Fibroblast of lung (primary cell): ENCODE measurements around the gene LPGAT1. TPM values are rescaled to one million over a fixed set of nuclear protein-coding genes. Genes with fewer than 3 reads are reported as not detected.

ENCODE experiments used
- DNase-seq, 2 donors: peaks; one replicate each; pipeline versions ENCODE4 v3.0.0 to v3.0.0-alpha.2; 2010; ENCODE audit warnings: low read depth in 2 of 2
- H2AFZ ChIP-seq: 2 replicates; pipeline ENCODE4 v1.5.1; 2012; ENCODE audit warnings: low read length, control low read depth, inconsistent platforms
- H3K27ac ChIP-seq: 2 replicates; pipeline ENCODE4 v1.5.1; 2011; ENCODE audit warnings: low read length, control low read depth; ENCODE audit not compliant: insufficient read depth
- H3K27me3 ChIP-seq: 2 replicates; pipeline ENCODE4 v1.5.1; 2011; ENCODE audit warnings: mild to moderate bottlenecking, low read length; ENCODE audit not compliant: control insufficient read depth, insufficient read depth
- H3K36me3 ChIP-seq: 2 replicates; pipeline ENCODE4 v1.5.1; 2011; ENCODE audit warnings: low read length; ENCODE audit not compliant: control insufficient read depth, insufficient read depth
- H3K4me1 ChIP-seq: 2 replicates; pipeline ENCODE4 v1.5.1; 2011; ENCODE audit warnings: low read length; ENCODE audit not compliant: control insufficient read depth, insufficient read depth; ENCODE audit errors: extremely low read depth
- H3K4me2 ChIP-seq: 2 replicates; pipeline ENCODE4 v1.5.1; 2011; ENCODE audit warnings: low read length, control low read depth; ENCODE audit not compliant: insufficient read depth; ENCODE audit errors: extremely low read depth
- H3K4me3 ChIP-seq, 4 experiments: fragments of 200-600 bp in 1 of 4; sonication (generic) in 1 of 4; replicated peaks in 1 of 4; 2 replicates each; pipeline ENCODE4 v1.5.1; 2011 to 2016; ENCODE audit warnings: low read length in 4 of 4, low read depth in 3 of 4, mild to moderate bottlenecking in 3 of 4, control low read depth in 2 of 4, inconsistent platforms in 1 of 4, mixed read lengths in 1 of 4; ENCODE audit not compliant: insufficient read depth in 1 of 4; ENCODE audit errors: control extremely low read depth in 1 of 4
- H3K79me2 ChIP-seq: 2 replicates; pipeline ENCODE4 v1.5.1; 2012; ENCODE audit warnings: mild to moderate bottlenecking, low read length, inconsistent platforms; ENCODE audit not compliant: control insufficient read depth, insufficient read depth
- H3K9ac ChIP-seq: 2 replicates; pipeline ENCODE4 v1.5.1; 2011; ENCODE audit warnings: mild to moderate bottlenecking, low read length, control low read depth; ENCODE audit not compliant: insufficient read depth
- H3K9me3 ChIP-seq: 2 replicates; pipeline ENCODE4 v1.5.1; 2012; ENCODE audit warnings: low read depth, low read length; ENCODE audit not compliant: control insufficient read depth, insufficient read depth
- H4K20me1 ChIP-seq: 2 replicates; pipeline ENCODE4 v1.5.1; 2011; ENCODE audit warnings: low read length; ENCODE audit not compliant: control insufficient read depth, insufficient read depth; ENCODE audit errors: extremely low read depth
- CTCF ChIP-seq, 2 donors: IDR thresholded peaks in 1 of 2; conservative IDR thresholded peaks in 1 of 2; 1 replicate in 1 of 2; 2 replicates in 1 of 2; pipeline ENCODE4 v1.5.1; 2011 to 2012; ENCODE audit warnings: low read length in 2 of 2, control low read depth in 1 of 2, inconsistent platforms in 1 of 2, low read depth in 1 of 2, mild to moderate bottlenecking in 1 of 2
- EZH2 ChIP-seq: IDR thresholded peaks from 2 replicates; pipeline ENCODE4 v1.5.1; 2012; ENCODE audit warnings: low read length, control low read depth, mild to moderate bottlenecking; ENCODE audit errors: missing control alignments
- polyA plus RNA-seq, 2 donors: library from polyadenylated mRNA; depleted of rRNA in 1 of 2; stranded (reverse) in 1 of 2; unstranded in 1 of 2; fragments of >200 nt; gene quantifications; 2 replicates each; pipeline ENCODE4 v1.2.1, GENCODE V29; 2011 to 2012; ENCODE audit warnings: missing spikeins in 1 of 2
- total RNA-seq: library from RNA; depleted of rRNA; stranded (reverse); fragments of >200 nt; gene quantifications from 2 replicates; pipeline ENCODE4 v1.2.1, GENCODE V29; 2014

The LPGAT1 gene
- total and polyA plus RNA-seq, 2 donors (not counting 1 experiment from before 2014, with no cell fraction given): 20.7 to 34.7 TPM

DNA sequence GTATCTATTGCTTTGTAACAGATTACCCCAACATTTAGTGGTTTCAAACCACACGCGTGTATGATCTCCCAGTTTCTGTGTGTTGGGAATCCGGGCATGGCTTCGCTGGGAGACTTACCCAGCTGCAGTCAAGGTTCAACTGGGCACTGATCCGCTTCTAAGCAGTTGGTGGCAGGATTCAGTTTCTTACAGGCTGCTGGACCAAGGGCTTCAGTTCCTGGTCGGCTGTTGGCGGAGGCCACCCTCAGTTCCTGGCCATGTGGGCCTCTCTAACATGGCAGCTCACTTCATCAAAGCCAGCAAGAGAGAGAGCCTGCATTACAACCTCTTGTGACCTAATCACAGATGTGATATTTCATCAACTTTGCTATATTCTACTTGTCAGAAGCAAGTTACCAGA is 101.3 kb downstream of the LPGAT1 start:
- Histone ChIP-seq H3K79me2 (no peaks in the 10 kb centered on the region), H3K9ac (no peak overlapping the region), H3K27me3 (peaks cover 4% of the 10 kb centered on the region), H3K9me3 (no peaks in the 10 kb centered on the region), H3K4me2 (no peak overlapping the region), H2AFZ (no peak overlapping the region), H3K4me3 (no peak overlapping the region), H3K36me3 (no peaks in the 10 kb centered on the region), H3K4me1 (no peaks in the 10 kb centered on the region), H4K20me1 (no peaks in the 10 kb centered on the region), H3K27ac (no peak overlapping the region)
- no peak for DNase-seq
- TF ChIP-seq CTCF (conservative IDR thresholded peaks at IDR 0.05 in 1 of 2, IDR thresholded peaks at IDR 0.05 in 1 of 2; ENCODE audit: low read depth in 1 of 2, low read length in 2 of 2): no peak
- no peak for TF ChIP-seq EZH2

- no peak overlapping the region for H2AFZ ChIP-seq
These were observed 104.0 kb downstream of the LPGAT1 start for GRCh38 chr1:211726467-211726995.

DNA sequence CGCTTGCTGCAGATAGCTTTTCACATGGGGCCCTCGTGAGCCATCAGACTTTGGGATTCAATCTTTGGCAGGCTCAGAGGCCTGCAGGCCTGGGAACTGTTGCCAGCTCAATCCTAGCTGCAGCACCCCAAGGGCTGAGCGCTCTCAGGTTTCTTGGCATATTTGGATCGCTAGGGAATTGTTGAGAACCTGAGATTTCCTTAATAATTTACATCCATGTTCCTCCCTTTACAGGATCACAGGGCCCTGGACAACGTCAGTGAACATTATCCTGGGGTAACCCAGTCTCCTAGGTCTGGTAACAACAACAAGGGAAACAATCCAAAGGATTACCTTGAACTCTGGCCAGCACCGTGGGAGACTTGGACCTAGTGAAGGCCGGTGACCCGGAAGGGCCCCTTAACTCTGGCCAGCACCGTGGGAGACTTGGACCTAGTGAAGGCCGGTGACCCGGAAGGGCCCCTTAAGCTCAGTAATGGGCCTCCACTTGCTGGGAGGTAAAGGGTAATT is 105.8 kb downstream of the LPGAT1 start:
- Histone ChIP-seq H3K27ac (no peak overlapping the region), H4K20me1 (no peaks in the 10 kb centered on the region), H3K9me3 (no peaks in the 10 kb centered on the region), H2AFZ (no peak overlapping the region), H3K79me2 (no peaks in the 10 kb centered on the region), H3K4me2 (no peak overlapping the region), H3K4me1 (no peaks in the 10 kb centered on the region), H3K27me3 (peaks cover 3% of the 10 kb centered on the region), H3K9ac (no peak overlapping the region), H3K4me3 (no peak overlapping the region), H3K36me3 (no peaks in the 10 kb centered on the region)
- TF ChIP-seq EZH2: no peak
- TF ChIP-seq CTCF (conservative IDR thresholded peaks at IDR 0.05 in 1 of 2, IDR thresholded peaks at IDR 0.05 in 1 of 2; ENCODE audit: low read depth in 1 of 2, low read length in 2 of 2): no peak
- DNase-seq: peak in 1 of 2 donors; percentile 15

More at GRCh38 chr1:211726467-211726995, 104.0 kb downstream of the LPGAT1 start:
- no peak overlapping the region for H3K4me2 ChIP-seq
- no peaks in the 10 kb centered on the region for H3K4me1 ChIP-seq
- no peak overlapping the region for H3K9ac ChIP-seq
- H3K9me3 ChIP-seq: no peaks in the 10 kb centered on the region
- DNase-seq: no peak
- no peaks in the 10 kb centered on the region for H3K79me2 ChIP-seq
- no peaks in the 10 kb centered on the region for H4K20me1 ChIP-seq
- TF ChIP-seq CTCF (conservative IDR thresholded peaks at IDR 0.05 in 1 of 2, IDR thresholded peaks at IDR 0.05 in 1 of 2; ENCODE audit: low read depth in 1 of 2, low read length in 2 of 2) (no peak), EZH2 (no peak)
- no peak overlapping the region for H3K27ac ChIP-seq
- H3K27me3 ChIP-seq: peaks cover 6% of the 10 kb centered on the region
- no peaks in the 10 kb centered on the region for H3K36me3 ChIP-seq
- no peak overlapping the region for H3K4me3 ChIP-seq
